ENCODE results near the gene AP1G1.
A peak's percentile ranks its signal among the peaks of the same experiment; 100 is the strongest.
"Not testable (repeated sequence)": the region's sequence is repeated elsewhere in the genome, so short reads cannot be mapped to it uniquely, and the experiment has no call there.

The AP1G1 gene

DNA sequence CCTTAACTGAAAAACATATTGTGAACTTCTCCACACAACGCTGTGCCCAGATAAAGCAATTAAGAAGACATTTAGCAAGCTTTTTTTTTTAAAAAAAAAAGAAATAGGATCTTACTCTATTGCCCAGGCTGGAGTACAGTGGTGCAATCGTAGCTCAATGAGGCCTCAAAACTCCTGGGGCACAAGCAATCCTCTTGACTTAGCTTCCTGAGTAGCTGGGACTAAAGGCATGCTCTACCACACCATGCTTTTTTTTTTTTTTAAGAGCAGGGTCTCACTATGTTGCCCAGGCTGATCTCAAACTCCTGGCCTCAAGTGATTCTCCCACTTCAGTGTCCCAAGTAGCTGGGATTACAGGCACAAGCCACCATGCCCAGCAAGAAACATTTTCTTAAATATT is 20.1 kb downstream of the AP1G1 start:
- no peaks in the 10 kb centered on the region for H3K9me3 Mint-ChIP-seq
- no peak overlapping the region for H3K27ac Mint-ChIP-seq
- peaks cover 44% of the 10 kb centered on the region for H3K4me1 Mint-ChIP-seq (ENCODE audit: low read depth)
- no peak overlapping the region for H3K4me3 Mint-ChIP-seq
- H3K27me3 Mint-ChIP-seq: no peaks in the 10 kb centered on the region
- peaks cover 29% of the 10 kb centered on the region for H3K36me3 Mint-ChIP-seq (ENCODE audit: low read depth)

DNA sequence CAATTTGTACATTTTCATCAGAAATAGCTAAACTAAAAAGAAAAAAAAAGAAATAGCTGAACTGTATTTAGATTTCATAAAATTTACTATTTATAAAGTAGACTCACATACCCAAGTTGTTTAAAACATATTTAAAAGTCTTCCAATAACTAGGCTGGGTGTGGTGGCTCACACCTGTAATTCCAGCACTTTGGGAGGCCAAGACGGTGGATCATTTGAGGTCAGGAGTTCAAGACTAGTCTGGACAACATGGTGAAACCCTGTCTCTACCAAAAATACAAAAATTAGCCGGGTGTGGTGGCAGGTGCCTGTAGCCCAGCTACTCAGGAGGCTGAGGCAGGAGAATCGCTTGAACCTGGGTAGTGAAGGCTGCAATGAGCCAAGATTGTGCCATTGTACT is 23.5 kb downstream of the AP1G1 start:
- H3K9me3 Mint-ChIP-seq, H3K4me3 Mint-ChIP-seq, H3K27ac Mint-ChIP-seq, H3K27me3 Mint-ChIP-seq: not testable (repeated sequence)
- H3K4me1 Mint-ChIP-seq (ENCODE audit: low read depth): peaks cover 22% of the 10 kb centered on the region
- peaks cover 37% of the 10 kb centered on the region for H3K36me3 Mint-ChIP-seq (ENCODE audit: low read depth)

DNA sequence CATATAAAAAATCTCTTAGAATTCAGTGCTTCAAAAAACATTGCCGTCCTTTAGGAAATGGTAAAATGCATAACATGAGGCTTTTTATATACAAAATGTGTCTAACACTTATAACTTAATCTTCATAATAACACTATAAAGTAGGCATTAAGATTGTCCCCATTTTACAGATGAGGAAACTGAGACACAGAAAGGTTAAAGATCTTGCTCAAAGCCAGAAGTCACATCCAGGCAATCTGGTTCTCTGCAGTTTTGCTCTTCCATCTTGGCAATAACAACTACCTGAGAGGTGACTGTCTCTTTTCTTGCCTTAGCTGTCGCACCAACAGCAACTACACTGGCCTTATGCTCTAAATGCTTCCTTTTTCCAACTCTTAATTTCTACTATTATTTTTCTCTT is 24.5 kb downstream of the AP1G1 start:
- Mint-ChIP-seq H3K4me1 (ENCODE audit: low read depth) (peaks cover 15% of the 10 kb centered on the region), H3K36me3 (ENCODE audit: low read depth) (peaks cover 32% of the 10 kb centered on the region), H3K9me3 (no peaks in the 10 kb centered on the region), H3K27me3 (no peaks in the 10 kb centered on the region), H3K4me3 (no peak overlapping the region), H3K27ac (no peak overlapping the region)

DNA sequence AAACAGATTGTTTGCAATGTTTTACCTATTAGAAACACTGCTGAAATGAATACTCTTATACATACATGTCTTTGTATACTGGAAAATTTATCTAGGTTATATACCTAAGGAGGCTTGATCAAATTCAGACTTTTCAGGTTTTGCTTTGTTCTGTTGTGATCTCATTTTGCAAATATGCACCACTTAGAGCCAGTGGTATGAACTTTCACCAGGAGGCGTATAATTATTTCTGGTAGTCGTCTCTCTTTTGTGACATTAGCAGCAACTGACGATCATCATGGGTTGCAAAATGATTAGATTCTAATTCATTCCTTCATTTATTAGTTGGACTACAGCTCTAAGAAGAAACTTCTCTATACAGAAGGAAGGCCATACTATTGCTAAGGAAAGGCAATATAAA is 26.9 kb downstream of the AP1G1 start:
- H3K27ac Mint-ChIP-seq: no peak overlapping the region
- peaks cover 22% of the 10 kb centered on the region for H3K4me1 Mint-ChIP-seq (ENCODE audit: low read depth)
- no peaks in the 10 kb centered on the region for H3K27me3 Mint-ChIP-seq
- no peak overlapping the region for H3K4me3 Mint-ChIP-seq
- peaks cover 28% of the 10 kb centered on the region for H3K36me3 Mint-ChIP-seq (ENCODE audit: low read depth)
- H3K9me3 Mint-ChIP-seq: no peaks in the 10 kb centered on the region

DNA sequence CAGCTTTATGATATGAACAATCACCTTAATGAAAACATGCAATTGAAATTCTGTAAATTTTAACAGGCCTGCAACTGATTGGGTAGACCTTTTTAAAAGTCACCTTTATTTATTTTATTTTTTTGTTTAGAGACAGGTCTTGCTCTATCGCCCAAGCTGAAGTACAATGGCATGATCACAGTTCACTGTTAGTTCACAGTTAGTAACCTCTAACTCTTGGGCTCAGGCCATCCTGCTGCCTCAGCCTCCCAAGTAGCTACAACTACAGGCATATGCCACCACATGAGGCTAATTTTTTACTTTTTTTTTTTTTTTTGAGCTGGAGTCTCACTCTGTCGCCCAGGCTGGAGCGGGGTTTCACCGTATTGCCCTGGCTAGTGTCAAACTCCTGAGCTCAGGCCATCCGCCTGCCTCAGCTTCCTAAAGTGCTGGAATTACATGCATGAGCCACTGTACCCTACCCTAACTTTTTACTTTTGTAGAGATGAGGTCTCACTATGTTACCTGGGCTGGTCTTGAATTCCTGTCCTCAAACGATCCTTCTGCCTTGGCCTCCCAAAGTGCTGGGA is 28.0 kb downstream of the AP1G1 start:
- peaks cover 33% of the 10 kb centered on the region for H3K4me1 Mint-ChIP-seq (ENCODE audit: low read depth)
- H3K9me3 Mint-ChIP-seq: no peaks in the 10 kb centered on the region
- peaks cover 38% of the 10 kb centered on the region for H3K36me3 Mint-ChIP-seq (ENCODE audit: low read depth)
- no peak overlapping the region for H3K4me3 Mint-ChIP-seq
- H3K27me3 Mint-ChIP-seq: no peaks in the 10 kb centered on the region
- H3K27ac Mint-ChIP-seq: no peak overlapping the region

DNA sequence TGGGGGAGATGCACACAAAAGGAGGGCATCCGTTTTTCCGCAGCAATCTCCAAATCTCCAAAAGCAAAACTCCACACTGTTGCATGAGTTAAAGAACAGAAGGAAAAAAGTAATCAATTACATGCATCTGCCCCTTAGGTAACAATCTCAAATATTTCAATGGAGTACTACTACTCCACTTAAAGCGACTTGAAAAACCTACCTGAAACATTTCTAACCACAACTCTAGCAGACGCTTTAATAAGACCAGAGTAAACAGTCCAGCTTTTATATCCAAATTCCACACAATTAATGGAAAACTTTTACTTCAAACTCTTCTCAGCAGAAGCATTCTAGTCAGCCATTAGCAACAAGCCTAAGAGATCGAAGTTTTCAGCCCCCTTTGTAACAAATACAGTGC is 29.9 kb downstream of the AP1G1 start:
- H3K27me3 Mint-ChIP-seq: no peaks in the 10 kb centered on the region
- H3K27ac Mint-ChIP-seq: no peak overlapping the region
- H3K9me3 Mint-ChIP-seq: no peaks in the 10 kb centered on the region
- peaks cover 42% of the 10 kb centered on the region for H3K36me3 Mint-ChIP-seq (ENCODE audit: low read depth)
- H3K4me1 Mint-ChIP-seq (ENCODE audit: low read depth): peaks cover 27% of the 10 kb centered on the region
- H3K4me3 Mint-ChIP-seq: no peak overlapping the region

DNA sequence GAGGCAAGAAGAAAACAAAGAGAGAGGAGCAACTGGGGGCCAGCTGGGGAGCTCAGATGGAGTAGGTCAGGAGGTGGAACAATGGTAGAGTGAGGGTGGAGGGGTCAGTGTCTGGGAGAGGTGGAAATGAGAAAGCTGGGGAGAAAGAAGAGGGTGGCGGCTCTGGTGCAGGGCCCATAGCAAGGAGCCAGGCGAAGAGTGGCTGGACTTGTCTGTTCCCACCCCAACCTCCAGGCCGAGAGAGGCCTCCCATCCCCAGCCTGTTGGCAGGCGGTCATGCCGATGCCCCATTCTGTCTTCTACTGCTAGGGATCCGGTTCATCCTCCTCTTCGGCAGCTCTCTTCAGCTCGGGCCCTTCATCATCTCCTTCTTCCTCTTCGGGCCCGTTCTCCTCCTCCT is 31.3 kb downstream of the AP1G1 start:
- H3K27ac Mint-ChIP-seq: peak overlapping the region; percentile 31
- peaks cover 47% of the 10 kb centered on the region for H3K36me3 Mint-ChIP-seq (ENCODE audit: low read depth)
- H3K4me1 Mint-ChIP-seq (ENCODE audit: low read depth): peaks cover 21% of the 10 kb centered on the region
- no peaks in the 10 kb centered on the region for H3K9me3 Mint-ChIP-seq
- H3K27me3 Mint-ChIP-seq: no peaks in the 10 kb centered on the region
- H3K4me3 Mint-ChIP-seq: no peak overlapping the region

DNA sequence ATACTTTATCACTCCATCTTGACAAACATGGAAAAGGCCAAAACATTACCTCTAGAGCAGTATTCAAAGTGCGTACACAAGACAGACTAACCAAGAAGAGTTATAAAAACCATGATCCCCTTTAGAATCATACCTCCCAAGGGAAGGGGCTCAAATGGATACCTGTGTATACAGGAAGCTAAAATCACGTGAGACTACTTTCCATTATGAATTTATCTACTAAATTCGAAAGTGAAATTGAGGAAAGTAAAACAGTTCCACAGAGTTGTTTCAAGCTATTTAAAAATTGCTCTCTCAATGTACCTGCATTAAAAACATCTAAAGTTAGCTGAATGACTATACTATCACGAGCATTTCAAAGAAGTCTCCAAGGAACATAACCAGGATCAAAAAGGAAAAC is 32.7 kb downstream of the AP1G1 start:
- Mint-ChIP-seq H3K36me3 (ENCODE audit: low read depth) (peaks cover 45% of the 10 kb centered on the region), H3K4me1 (ENCODE audit: low read depth) (peaks cover 21% of the 10 kb centered on the region), H3K27ac (peak overlapping the region; percentile 43), H3K9me3 (no peaks in the 10 kb centered on the region), H3K4me3 (no peak overlapping the region), H3K27me3 (no peaks in the 10 kb centered on the region)

DNA sequence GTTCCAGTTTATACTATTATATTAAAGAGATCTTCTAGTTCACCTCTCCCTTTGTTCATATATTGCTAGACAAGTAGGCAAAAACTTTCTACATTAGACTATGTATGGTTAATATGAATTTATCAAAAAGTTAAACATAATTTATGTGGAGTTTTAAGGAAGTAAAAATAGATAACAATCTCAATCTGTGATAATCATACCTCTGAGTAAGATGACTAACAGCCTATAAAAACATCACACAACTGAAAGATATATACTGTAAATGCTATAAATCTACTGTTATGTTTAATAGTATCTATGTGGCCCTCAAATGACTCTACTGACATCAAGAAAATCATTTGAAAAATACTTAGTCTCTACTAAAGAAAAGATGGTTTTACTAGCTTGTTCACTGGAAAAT is 37.1 kb downstream of the AP1G1 start:
- Mint-ChIP-seq H3K27me3 (no peaks in the 10 kb centered on the region), H3K36me3 (ENCODE audit: low read depth) (peaks cover 61% of the 10 kb centered on the region), H3K9me3 (no peaks in the 10 kb centered on the region), H3K27ac (no peak overlapping the region), H3K4me3 (no peak overlapping the region), H3K4me1 (ENCODE audit: low read depth) (peaks cover 15% of the 10 kb centered on the region)

DNA sequence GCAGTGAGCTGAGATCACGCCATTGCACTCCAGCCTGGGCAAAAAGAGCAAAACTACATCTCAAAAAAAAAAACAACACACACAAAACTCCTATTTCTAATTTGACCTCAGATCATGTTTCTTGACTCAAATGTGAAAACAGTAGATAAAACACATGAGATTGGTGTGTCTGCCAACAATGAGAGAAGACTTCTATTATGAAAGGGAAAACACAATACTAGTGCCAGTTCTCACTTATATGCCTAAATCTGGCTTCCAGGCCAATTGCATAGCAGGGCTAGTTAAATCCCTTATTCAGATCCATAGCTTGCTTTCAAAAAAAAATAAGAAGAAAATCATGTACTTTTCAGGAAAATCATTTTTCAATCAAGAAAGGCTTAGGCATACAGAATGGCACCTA is 39.4 kb downstream of the AP1G1 start:
- Mint-ChIP-seq H3K27ac (no peak overlapping the region), H3K36me3 (ENCODE audit: low read depth) (peaks cover 59% of the 10 kb centered on the region), H3K9me3 (no peaks in the 10 kb centered on the region), H3K4me1 (ENCODE audit: low read depth) (peaks cover 6% of the 10 kb centered on the region), H3K4me3 (no peak overlapping the region), H3K27me3 (no peaks in the 10 kb centered on the region)

DNA sequence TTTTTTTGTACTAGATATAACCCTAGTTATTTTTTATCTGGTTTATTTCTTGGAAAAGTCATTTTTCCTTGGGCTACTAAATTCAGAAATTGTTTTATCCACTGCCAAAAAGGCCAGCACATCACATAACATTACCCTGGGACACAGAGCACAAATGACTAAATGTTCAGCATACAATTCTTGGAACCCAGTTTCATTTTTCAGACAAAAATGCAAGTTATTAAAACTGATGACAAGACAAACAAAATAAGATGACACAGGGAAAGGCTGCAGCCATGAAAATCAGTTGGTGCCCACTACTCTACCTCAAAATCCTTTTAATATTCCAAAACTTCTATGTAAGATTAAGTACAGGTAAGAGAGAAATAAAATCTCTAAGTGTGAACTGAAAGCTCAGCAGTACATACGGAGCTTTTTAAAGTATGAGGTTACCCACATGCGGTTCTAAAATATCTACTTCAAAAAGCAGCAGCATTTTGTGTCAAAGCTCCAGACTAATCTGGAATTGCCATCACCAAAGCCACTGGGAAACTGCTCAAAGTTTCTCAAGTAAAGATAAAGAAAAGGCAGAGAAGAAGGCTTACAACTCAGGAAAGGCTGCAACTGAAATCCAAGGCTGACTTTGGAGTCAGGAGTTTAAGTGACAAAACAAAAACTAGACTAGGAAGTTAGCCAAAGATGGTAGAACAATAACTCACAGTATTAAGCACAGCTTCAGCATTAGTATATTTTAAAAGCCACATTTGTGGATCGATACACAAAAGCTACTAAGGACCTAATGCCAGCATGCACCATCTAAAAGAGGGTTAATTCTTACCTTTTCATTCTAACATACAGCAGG is 41.4 kb downstream of the AP1G1 start:
- H3K9me3 Mint-ChIP-seq: no peaks in the 10 kb centered on the region
- H3K4me1 Mint-ChIP-seq (ENCODE audit: low read depth): peaks cover 6% of the 10 kb centered on the region
- H3K4me3 Mint-ChIP-seq: no peak overlapping the region
- no peak overlapping the region for H3K27ac Mint-ChIP-seq
- no peaks in the 10 kb centered on the region for H3K27me3 Mint-ChIP-seq
- peaks cover 68% of the 10 kb centered on the region for H3K36me3 Mint-ChIP-seq (ENCODE audit: low read depth)

DNA sequence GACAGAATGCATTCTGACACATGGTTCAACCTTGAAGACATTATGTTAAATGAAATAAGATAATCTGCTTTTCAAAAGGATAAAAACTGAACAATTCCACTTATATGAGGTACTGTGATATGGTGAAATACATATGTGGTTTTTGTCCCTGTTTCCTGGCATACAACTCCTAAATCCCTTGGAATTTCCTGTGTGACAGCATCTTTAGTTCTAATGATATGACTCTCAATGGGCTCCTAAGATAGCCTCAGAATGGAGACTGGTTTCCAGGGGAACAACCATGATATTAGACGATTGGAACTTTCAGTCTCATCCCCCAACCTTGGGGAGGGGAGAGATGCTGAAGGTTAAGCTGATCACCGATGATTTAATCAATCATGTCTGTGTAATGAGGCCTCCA is 46.4 kb downstream of the AP1G1 start:
- H3K4me1 Mint-ChIP-seq (ENCODE audit: low read depth): peaks cover 2% of the 10 kb centered on the region
- no peaks in the 10 kb centered on the region for H3K27me3 Mint-ChIP-seq
- H3K4me3 Mint-ChIP-seq: no peak overlapping the region
- no peak overlapping the region for H3K27ac Mint-ChIP-seq
- no peaks in the 10 kb centered on the region for H3K9me3 Mint-ChIP-seq
- peaks cover 63% of the 10 kb centered on the region for H3K36me3 Mint-ChIP-seq (ENCODE audit: low read depth)

DNA sequence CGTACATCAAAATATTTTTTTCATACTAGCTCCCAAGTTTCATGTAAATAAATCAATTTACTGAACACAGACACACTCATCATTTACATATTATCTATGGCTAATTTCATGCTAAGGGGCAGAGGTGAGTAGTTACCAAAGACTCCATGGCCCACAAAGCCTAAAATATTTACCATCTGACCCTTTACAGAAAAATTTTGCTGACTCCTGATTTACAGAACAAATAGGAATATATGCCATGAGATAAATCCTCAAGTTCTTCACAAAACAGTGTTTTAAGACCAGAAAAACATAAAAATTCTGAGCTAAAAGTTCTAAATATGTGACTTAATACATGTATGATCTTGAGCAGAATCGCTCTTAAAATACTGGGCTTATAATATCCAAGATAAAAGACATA is 47.5 kb downstream of the AP1G1 start:
- no peaks in the 10 kb centered on the region for H3K27me3 Mint-ChIP-seq
- H3K27ac Mint-ChIP-seq: no peak overlapping the region
- H3K4me1 Mint-ChIP-seq (ENCODE audit: low read depth): no peaks in the 10 kb centered on the region
- no peak overlapping the region for H3K4me3 Mint-ChIP-seq
- H3K36me3 Mint-ChIP-seq (ENCODE audit: low read depth): peaks cover 63% of the 10 kb centered on the region
- H3K9me3 Mint-ChIP-seq: no peaks in the 10 kb centered on the region

DNA sequence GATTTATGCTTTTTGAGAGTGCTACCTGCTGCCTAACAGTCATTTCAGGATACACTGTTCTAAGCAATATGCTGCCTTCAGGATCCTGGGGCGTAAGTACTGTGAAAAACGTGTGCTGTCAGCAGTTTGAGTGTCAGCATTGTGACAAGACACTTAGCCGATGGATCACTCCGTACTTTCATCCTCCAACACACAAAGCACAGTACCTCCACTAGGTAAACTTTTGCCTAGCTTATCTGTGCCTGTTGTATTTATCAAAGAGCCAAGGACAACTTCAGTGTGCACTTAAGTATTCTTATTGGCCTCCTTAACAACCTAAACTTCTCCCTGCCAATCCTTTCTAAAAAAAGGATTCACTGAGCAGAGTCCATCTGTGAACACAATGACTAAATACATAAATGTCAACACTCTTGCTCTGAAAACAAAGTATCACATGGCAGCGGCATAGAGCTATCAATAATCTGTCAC is 50.3 kb downstream of the AP1G1 start:
- H3K36me3 Mint-ChIP-seq (ENCODE audit: low read depth): peaks cover 72% of the 10 kb centered on the region
- H3K27ac Mint-ChIP-seq: no peak overlapping the region
- H3K4me3 Mint-ChIP-seq: no peak overlapping the region
- no peaks in the 10 kb centered on the region for H3K9me3 Mint-ChIP-seq
- H3K27me3 Mint-ChIP-seq: no peaks in the 10 kb centered on the region
- peaks cover 4% of the 10 kb centered on the region for H3K4me1 Mint-ChIP-seq (ENCODE audit: low read depth)

DNA sequence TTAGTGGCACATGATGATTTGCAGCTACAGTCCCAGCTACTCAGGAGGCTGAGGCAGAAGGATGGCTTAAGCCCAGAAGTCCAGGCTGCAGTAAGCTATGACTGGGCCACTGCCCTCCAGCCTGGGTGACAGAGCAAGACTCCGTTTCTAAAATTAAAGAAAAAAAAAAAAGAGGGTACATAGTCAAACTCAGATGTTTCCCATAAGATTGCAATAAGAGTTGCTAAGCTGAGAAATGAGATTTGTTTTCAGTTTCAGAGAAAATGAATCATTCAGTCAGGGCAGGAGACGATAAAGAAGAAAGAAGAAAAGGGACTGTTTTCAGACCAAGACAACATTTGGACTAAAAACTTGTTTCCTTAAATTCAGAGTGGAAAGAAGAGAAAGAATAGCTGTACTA is 54.0 kb downstream of the AP1G1 start:
- Mint-ChIP-seq H3K27ac (peak overlapping the region; percentile 9), H3K4me3 (no peak overlapping the region), H3K4me1 (ENCODE audit: low read depth) (peaks cover 4% of the 10 kb centered on the region), H3K36me3 (ENCODE audit: low read depth) (peaks cover 70% of the 10 kb centered on the region), H3K27me3 (no peaks in the 10 kb centered on the region), H3K9me3 (no peaks in the 10 kb centered on the region)

DNA sequence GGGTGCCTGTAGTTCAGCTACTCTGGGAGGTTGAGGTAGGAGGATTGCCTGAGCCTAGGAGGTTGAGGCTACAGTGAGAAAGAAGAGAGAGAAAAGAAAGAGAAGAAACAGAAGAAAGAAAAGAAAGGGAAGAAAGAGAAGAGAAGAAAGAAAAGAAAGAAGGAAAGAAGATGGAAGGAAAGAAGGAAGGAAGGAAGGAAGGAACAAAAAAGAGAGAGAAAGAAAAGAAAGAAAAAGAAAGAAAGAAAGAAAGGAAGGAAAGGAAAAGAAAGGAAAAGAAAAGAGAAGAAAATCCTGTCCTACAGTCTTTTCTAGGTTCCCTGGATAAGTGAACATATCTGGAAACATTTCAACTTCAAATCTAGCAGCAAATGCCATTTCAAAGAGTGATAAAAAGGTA is 54.5 kb downstream of the AP1G1 start:
- H3K27ac Mint-ChIP-seq: peak overlapping the region; percentile 70
- no peaks in the 10 kb centered on the region for H3K27me3 Mint-ChIP-seq
- H3K4me1 Mint-ChIP-seq (ENCODE audit: low read depth): peaks cover 4% of the 10 kb centered on the region
- peaks cover 72% of the 10 kb centered on the region for H3K36me3 Mint-ChIP-seq (ENCODE audit: low read depth)
- H3K9me3 Mint-ChIP-seq: no peaks in the 10 kb centered on the region
- no peak overlapping the region for H3K4me3 Mint-ChIP-seq

All from stimulated activated naive CD8-positive, alpha-beta T cell treated with anti-CD3 and anti-CD28 coated beads, Interleukin-15, Interleukin-2, amounts not matched to agents 100 ng/mL and 50 ng/mL, for 24 hours (primary cell).